Hypothalamus (tissue), 51 donors: Measurements from ENCODE around the gene TMEM63C.

Source experiments
- DNase-seq, 51 donors: peaks; one replicate each; lab custom pipeline; 2025; lab: John Stamatoyannopoulos, UW

TMEM63C gene, protein sequence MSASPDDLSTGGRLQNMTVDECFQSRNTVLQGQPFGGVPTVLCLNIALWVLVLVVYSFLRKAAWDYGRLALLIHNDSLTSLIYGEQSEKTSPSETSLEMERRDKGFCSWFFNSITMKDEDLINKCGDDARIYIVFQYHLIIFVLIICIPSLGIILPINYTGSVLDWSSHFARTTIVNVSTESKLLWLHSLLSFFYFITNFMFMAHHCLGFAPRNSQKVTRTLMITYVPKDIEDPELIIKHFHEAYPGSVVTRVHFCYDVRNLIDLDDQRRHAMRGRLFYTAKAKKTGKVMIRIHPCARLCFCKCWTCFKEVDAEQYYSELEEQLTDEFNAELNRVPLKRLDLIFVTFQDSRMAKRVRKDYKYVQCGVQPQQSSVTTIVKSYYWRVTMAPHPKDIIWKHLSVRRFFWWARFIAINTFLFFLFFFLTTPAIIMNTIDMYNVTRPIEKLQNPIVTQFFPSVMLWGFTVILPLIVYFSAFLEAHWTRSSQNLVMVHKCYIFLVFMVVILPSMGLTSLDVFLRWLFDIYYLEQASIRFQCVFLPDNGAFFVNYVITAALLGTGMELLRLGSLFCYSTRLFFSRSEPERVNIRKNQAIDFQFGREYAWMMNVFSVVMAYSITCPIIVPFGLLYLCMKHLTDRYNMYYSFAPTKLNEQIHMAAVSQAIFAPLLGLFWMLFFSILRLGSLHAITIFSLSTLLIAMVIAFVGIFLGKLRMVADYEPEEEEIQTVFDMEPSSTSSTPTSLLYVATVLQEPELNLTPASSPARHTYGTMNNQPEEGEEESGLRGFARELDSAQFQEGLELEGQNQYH

GRCh38 chr14:77181603-77182437 is at the start of gene TMEM63C:
Gene TMEM63C, plus strand, starts transcription at chr14:77181798. Its CDS starts 37,016 bp downstream, at chr14:77218814.
- DNase-seq: peak in 33 of 51 donors; percentile 21 to 82 (median 55)

GRCh38 chr14:77131871-77132486 is 49.6 kb upstream of the TMEM63C start:
- DNase-seq: no peak

DNA sequence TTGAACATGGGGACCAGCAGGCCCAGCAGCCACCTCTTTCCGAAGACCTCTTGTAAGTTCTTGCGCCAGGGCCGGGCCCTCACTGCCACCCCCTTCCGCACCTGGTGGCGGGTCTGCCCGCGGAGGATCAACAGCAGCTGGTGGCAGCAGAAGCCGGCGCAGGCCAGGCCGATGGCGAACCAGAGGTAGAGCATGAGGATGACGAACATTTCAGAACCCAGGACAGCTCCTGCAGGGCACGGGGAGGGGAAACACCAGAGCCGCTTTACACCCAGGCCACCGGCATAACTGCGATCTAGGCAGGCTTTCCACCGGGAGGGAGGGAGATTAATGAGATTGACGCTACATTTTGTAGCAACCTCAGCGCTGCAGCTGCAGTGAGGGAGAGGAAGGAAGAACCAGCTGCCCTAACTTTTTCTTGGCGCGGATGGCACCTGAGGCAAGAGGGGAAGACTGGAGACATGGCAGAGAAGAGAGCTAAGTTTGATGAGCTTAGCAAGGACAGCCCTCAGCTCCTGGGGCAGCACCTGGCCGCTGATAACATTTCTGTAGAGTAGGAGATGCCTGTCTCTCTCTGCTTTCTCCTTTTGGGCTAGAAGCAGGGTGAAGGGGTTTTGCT is 47.8 kb upstream of the TMEM63C start:
- DNase-seq: peak in 5 of 51 donors; percentile 10 to 31 (median 20)

DNA sequence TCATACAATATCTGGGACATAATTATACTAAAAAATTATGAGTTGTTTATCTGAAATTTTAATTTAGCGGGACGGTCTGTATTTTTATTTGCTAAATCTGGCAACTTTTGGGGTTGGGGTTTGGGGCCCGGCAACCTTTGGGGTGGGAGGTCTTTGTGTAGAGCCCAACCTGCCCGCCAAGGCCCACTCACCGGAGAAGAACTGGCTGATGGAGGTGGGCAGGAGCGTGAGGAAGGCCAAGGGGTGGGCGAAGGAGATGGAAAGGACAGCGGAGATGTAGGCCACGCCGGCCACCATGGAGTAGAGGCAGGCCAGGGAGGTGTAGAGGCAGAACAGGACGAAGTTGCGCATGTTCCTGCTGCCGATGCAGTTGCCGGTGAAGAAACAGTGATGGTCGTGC is 42.6 kb upstream of the TMEM63C start:
- no peak for DNase-seq

GRCh38 chr14:77139540-77140358 is 41.8 kb upstream of the TMEM63C start:
- DNase-seq: peak in 31 of 51 donors; percentile 12 to 72 (median 28)

GRCh38 chr14:77140359-77141213 is 41.0 kb upstream of the TMEM63C start:
- peak in 3 of 51 donors; percentile 17 to 61 (median 37) for DNase-seq

DNA sequence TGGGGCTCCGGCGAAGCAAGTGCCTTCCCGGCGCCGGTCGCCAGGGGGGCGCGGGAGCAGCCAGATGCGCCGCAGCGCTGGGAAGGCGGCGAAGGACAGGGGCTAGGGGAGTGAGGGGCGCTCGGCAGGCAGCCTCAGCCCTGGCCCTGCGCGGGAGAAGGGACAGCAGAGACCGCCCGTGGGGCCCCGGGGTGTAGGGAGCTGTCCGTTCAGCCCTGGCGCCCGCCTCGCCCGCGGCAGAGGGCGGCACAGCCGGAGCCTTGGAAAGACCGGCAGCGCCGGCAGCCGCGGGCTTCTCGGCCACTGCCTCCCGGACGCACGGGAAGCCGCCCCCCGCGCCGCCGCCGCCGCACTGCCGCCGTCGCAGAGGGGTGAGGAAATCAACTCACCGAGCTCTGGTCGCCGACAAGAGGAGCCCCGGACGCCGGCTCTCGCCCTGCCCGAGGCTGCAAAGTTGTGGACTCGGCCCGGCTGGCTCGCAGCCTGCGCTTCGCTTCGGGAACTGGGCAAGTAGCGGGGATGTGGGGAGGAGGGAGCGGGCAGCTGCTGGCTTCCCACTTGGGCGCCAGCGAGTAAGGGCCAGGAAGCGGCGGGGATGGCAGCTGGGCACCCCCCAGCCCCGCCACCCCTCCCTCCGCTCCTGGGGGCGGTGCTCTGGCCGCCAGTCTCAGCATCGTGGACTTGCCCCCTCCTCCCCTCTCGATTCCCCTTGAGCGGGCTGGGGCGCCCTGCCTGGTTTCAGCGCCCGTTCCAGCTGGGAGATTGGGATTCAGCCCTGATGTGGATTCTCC is 40.2 kb upstream of the TMEM63C start, which contains the start of gene ZDHHC22:
Gene ZDHHC22, minus strand, starts transcription at position 578 of the 791 bp plus-strand sequence. CDS start 2,053 bp downstream, outside the sequence.
- DNase-seq: peak in 38 of 51 donors; percentile 15 to 81 (median 64)

DNA sequence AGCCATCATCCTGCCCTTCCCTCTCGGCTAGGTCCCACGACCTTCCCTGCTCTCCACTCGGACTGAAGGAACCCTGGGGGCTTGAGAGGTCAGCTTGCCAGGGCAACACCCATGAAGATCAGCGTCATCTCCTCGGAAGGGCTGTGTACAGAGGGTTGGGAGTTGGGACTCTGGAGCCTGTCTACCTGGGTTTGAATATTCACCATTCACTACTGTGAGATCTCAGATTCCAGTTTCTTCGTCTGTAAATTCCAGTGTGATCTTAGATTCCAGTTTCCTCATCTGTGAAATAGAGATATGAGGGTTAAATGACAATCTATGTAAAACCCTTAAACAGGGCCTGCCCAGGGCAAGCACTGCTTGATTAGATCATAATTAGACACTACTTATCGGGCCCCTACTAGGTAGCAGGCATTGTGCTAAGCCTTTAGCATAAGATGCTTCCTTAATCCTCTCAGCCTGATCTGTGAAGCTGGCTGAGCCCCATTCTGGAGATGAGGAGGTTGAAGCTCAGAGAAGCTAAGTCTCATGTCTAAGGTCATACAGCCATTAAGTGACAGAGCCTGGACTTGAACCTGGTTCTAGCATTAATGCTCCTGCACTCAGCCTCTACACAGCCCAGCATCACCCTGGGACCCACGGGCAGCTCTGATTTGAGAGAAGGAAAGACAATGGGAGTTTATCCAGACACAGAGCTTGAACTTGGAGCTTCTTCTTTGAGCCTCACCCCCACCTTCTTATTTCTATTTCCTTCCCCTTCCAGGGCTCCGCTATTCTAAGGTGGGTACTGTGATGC is 39.4 kb upstream of the TMEM63C start:
- DNase-seq: peak in 1 of 51 donors; percentile 59

DNA sequence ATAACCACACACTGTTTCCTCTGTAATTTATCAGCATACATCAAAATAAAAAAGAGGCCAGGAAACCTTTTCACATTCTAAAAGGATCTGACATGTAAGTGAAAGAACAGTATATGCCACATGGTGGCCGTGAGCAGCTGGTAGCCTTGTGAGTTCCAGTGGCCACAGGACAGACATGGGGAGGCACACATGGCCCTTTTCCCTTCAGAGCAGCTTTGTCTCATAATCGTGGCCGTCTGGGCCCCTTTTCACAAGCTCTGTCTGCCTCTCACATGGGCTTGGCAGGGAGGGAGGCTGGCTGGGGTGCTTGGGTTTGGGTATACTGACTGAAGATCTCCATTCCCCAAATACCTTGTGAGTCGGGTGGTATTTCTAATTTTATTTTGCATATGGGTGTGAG is 38.5 kb upstream of the TMEM63C start:
- peak in 6 of 51 donors; percentile 13 to 61 (median 26) for DNase-seq

DNA sequence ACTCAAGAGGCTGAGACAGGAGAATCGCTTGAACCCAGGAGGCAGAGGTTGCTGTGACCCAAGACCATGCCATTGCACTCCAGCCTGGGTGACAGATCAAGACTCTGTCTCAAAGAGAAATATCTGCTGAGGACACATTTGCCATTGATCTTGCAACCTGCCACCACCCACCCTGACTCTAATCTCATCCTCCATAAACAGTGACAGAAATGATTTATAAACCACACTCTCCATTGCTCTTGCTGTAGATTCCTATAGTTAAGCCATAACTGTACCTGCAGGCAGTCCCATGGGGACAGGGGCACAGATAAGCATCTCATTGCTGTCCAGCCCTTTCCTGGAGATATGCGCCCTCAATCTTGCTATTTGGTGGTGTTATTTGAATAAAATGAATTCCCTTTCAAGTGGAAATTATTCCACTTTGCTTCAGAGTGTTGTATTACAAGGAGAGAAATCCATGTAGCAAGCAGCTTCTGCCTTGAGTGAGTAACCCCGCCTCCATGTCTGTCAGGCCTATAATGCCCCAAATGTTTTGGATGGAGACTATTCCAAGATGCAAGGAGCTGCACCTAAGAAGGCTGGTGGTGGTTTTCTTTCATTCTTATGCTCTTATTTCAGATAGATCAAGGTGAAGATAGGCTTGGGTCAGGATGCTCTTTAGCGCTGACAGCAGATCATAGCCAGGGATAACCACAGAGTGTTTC is 37.0 kb upstream of the TMEM63C start:
- DNase-seq: peak in 1 of 51 donors; percentile 28

GRCh38 chr14:77145975-77146740 is 35.4 kb upstream of the TMEM63C start:
- no peak for DNase-seq

GRCh38 chr14:77148510-77149231 is 32.9 kb upstream of the TMEM63C start:
- DNase-seq: no peak

GRCh38 chr14:77151245-77151644 is 30.4 kb upstream of the TMEM63C start:
- peak in 11 of 51 donors; percentile 9 to 58 (median 18) for DNase-seq
